ENCODE data around the gene SMAD7.

The SMAD7 gene

DNA sequence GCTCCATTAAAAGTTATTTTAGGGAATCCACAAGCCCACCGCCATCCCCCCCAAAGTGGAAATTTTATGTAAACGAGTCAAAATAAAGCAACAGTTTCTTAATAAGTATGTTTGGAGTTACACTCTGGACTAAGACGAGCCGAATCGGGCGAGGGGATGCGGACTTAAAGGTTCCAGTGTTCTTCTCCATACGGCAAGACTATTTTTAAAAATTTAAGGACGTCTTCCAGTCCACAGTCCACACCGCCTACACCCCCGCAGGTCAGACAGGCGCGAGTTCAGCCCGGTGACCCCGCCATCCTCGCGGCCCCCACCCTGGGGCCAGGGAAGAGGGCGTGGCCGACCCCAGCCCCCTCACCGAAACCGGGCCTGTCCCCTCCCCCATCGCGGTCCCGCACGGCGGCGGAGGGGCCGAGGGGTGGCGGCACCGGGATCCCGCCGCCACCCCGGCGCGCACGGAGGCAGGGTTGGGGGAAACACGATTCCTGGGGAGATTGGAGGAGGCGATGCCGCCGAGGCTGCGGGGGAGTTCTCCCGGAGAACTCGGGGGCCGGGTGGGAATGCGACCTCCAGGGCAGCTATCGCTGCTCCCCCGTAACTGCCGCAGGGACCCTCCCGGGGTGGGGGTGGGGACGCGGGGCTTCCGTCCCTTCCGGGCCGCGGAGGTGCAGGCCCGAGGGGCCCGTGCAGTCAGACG is 24.5 kb upstream of the SMAD7 start:
- H3K27me3 ChIP-seq (replicated peaks; ENCODE audit: control insufficient read depth, insufficient read depth, low read length): no peaks in the 10 kb centered on the region
- TF ChIP-seq, protein P1, sequence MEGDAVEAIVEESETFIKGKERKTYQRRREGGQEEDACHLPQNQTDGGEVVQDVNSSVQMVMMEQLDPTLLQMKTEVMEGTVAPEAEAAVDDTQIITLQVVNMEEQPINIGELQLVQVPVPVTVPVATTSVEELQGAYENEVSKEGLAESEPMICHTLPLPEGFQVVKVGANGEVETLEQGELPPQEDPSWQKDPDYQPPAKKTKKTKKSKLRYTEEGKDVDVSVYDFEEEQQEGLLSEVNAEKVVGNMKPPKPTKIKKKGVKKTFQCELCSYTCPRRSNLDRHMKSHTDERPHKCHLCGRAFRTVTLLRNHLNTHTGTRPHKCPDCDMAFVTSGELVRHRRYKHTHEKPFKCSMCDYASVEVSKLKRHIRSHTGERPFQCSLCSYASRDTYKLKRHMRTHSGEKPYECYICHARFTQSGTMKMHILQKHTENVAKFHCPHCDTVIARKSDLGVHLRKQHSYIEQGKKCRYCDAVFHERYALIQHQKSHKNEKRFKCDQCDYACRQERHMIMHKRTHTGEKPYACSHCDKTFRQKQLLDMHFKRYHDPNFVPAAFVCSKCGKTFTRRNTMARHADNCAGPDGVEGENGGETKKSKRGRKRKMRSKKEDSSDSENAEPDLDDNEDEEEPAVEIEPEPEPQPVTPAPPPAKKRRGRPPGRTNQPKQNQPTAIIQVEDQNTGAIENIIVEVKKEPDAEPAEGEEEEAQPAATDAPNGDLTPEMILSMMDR (IDR thresholded peaks at IDR 0.05; ENCODE audit: insufficient read depth, low read length, poor library complexity, severe bottlenecking): no peak

DNA sequence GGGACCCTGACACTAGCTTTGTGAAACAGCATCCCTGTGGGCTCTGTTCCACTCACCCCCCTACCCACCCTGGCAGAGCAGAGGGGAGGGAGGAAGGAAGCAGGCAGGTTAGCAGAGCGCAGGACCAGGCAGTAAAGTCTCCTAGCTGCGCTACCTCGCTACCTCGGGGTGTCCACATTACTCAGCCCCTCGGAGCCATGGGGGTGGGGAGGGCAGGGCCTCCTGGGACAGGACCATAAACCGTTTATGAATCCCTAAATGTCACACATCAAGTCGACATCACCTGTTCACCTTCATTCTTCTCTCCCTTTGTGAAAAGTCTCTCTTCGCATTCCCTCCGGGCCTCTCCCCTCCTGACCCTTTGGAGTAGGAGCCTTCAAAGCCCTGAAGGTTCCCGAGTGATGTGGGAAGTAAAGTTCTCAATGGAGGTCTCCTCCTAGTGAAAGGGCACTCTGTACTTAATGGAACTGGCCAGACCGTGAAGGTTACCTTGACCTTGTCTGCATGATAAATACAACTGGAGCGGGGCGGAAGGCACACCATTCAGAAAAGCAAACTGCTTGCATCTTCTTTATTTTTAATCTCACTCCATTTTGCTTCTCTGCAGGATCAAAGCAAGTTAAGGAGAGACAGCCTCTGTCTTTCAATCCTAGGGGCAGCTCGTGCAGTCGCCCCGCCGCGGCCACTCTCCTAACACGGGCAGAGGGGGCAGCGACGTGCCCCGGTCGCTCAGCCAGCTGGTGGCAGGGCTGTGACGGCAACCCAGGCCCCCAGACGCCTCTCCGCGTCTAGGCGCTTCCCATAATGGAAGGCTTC is 23.7 kb upstream of the SMAD7 start:
- TF ChIP-seq, protein P1 (IDR thresholded peaks at IDR 0.05; ENCODE audit: insufficient read depth, low read length, poor library complexity, severe bottlenecking): peak; percentile 12
- Histone ChIP-seq H3K36me3 (ENCODE audit: control insufficient read depth, insufficient read depth, low read length) (no peaks in the 10 kb centered on the region), H3K4me3 (replicated peaks; ENCODE audit: low read depth, low read length) (no peak overlapping the region), H3K27me3 (replicated peaks; ENCODE audit: control insufficient read depth, insufficient read depth, low read length) (no peaks in the 10 kb centered on the region)
- no peak for DNase-seq (ENCODE audit: extremely low read depth, insufficient read length)

More for the DNA sequence above, 24.5 kb upstream of the SMAD7 start:
- DNase-seq (ENCODE audit: extremely low read depth, insufficient read length): no peak
- Histone ChIP-seq H3K36me3 (ENCODE audit: control insufficient read depth, insufficient read depth, low read length) (no peaks in the 10 kb centered on the region), H3K4me3 (replicated peaks; ENCODE audit: low read depth, low read length) (peak overlapping the region; percentile 64)

DNA sequence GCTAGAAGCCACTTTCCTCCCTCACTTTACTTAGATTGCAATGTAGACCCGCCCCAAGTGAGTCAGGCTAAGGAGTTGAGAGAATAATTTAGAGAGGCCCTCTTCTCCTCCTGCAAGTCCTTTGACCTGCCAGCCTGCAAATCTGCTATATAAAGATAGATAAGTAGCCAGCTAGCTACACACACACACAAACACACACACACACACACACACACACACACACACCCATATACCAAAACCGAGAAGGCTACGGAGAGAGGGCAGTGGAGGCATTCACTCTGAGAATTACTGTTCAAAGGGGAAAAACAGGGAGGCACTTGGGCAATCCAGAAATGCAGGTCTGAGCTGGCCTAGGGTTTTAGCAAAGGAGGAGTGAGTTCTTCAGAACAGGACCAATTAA is 23.0 kb upstream of the SMAD7 start:
- no peak for DNase-seq (ENCODE audit: extremely low read depth, insufficient read length)
- H3K36me3 ChIP-seq (ENCODE audit: control insufficient read depth, insufficient read depth, low read length): no peaks in the 10 kb centered on the region
- TF ChIP-seq, protein P1 (IDR thresholded peaks at IDR 0.05; ENCODE audit: insufficient read depth, low read length, poor library complexity, severe bottlenecking): no peak
- no peak overlapping the region for H3K4me3 ChIP-seq (replicated peaks; ENCODE audit: low read depth, low read length)
- H3K27me3 ChIP-seq (replicated peaks; ENCODE audit: control insufficient read depth, insufficient read depth, low read length): no peaks in the 10 kb centered on the region

DNA sequence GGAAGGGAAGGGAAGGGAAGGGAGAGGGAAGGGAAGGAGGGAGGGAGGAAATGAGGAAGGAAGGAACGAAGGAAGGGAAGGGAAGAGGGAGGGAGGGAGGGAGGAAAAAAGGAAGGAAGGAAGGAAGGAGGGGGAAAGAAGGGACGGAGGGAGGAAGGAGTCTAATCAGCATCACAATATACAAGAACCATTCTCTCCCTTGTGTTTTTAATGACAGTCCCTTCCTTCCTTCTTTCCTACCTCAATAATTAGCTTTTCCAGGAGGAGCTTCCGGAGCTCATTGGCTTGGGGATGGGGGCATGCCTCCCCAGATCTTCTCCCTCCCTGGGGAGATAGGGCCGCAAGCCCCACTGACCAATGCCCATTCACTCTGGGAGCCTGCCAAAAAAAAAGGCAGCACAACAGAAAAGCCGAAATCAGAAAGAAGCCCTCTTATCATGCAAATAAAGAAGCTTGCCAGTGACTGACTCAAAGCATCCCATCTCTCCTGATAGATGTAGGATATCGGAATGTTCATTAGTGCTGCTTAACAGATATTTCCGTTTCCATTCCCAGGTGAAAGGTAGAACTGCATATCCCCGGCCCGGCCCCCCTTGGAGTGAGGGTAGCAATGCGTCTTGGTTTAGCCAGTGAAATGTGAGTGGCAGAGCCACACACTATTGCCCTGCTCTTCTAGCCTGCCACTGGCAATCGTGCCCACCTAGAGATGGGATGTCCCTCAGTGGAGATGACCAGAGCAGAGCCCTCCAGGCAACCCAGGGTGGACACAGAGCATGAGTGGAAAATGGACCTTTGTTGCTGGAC is 17.8 kb upstream of the SMAD7 start:
- TF ChIP-seq, protein P1 (IDR thresholded peaks at IDR 0.05; ENCODE audit: insufficient read depth, low read length, poor library complexity, severe bottlenecking): no peak
- DNase-seq (ENCODE audit: extremely low read depth, insufficient read length): no peak
- H3K36me3 ChIP-seq (ENCODE audit: control insufficient read depth, insufficient read depth, low read length): no peaks in the 10 kb centered on the region
- no peak overlapping the region for H3K4me3 ChIP-seq (replicated peaks; ENCODE audit: low read depth, low read length)
- H3K27me3 ChIP-seq (replicated peaks; ENCODE audit: control insufficient read depth, insufficient read depth, low read length): no peaks in the 10 kb centered on the region

DNA sequence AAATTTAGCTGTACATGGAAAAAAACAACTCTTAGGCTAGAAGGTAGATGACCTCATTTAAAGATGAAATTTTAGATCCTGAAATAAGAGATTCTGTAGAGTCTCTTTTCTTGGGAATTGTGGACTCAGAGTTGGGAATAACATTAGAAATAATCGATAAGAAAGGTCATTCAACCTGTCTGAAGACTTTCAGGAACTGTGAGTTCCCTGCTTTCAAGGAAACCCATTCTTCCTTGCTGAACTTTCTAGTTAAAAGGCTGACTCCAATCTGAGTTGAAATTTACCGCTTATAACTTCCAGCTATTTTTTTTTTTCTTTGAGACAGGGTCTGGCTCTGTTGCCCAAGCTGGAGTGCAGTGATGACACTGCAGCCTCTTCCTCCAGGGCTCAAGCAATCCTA is 16.8 kb upstream of the SMAD7 start:
- TF ChIP-seq, protein P1 (IDR thresholded peaks at IDR 0.05; ENCODE audit: insufficient read depth, low read length, poor library complexity, severe bottlenecking): no peak
- DNase-seq (ENCODE audit: extremely low read depth, insufficient read length): no peak
- no peak overlapping the region for H3K4me3 ChIP-seq (replicated peaks; ENCODE audit: low read depth, low read length)
- no peaks in the 10 kb centered on the region for H3K36me3 ChIP-seq (ENCODE audit: control insufficient read depth, insufficient read depth, low read length)
- no peaks in the 10 kb centered on the region; the same call in 1 of the 2 replicates for H3K27me3 ChIP-seq (replicated peaks; ENCODE audit: control insufficient read depth, insufficient read depth, low read length)

Measured in GM06990 (cell line).